PC-9 (cell line): ENCODE data around the gene LCN12. TPM values are rescaled to one million over a fixed set of nuclear protein-coding genes. Genes with fewer than 3 reads are reported as not detected.
A peak's percentile ranks its signal among the peaks of the same experiment; 100 is the strongest.

Experiments used
- BruUV-seq: library from RNA; stranded (reverse); fragments of 400-500 nt; replicated peaks from 2 replicates; lab custom pipeline; 2021; lab: Mats Ljungman, UMichigan
- CTCF ChIA-PET: fragments of 300-600 bp; sonication (Branson Sonifier 250); formaldehyde crosslinking; loops from one replicate; lab custom pipeline; 2022; ENCODE audit warnings: antibody characterized with exemption; lab: Charles Lee
- POLR2A ChIA-PET: fragments of 300-600 bp; sonication (Branson Sonifier 250); formaldehyde crosslinking; loops from one replicate; lab custom pipeline; 2022; ENCODE audit warnings: antibody characterized with exemption; ENCODE audit not compliant: unreplicated experiment; lab: Charles Lee
- DNase-seq, 2 experiments: peaks; one replicate each; pipeline versions ENCODE4 v3.0.0 to v3.0.0-alpha.2; 2015 to 2022; ENCODE audit warnings: mixed read lengths in 1 of 2
- H2AFZ ChIP-seq: fragments of 200-600 bp; sonication (generic); 2 replicates; pipeline ENCODE4 v1.8.1; 2017; ENCODE audit warnings: antibody characterized with exemption
- H3F3A ChIP-seq: fragments of 200-600 bp; sonication (generic); 2 replicates; pipeline ENCODE4 v1.8.1; 2017; ENCODE audit warnings: antibody characterized with exemption, mild to moderate bottlenecking, low read depth; ENCODE audit not compliant: insufficient read depth
- H3K27ac ChIP-seq: fragments of 200-600 bp; sonication (generic); 2 replicates; pipeline ENCODE4 v1.6.1; 2016; ENCODE audit warnings: mixed run types
- H3K27me3 ChIP-seq: fragments of 200-600 bp; sonication (generic); 2 replicates; pipeline ENCODE4 v1.6.1; 2016; ENCODE audit warnings: low read depth, mixed run types; ENCODE audit not compliant: insufficient read depth
- H3K36me3 ChIP-seq: fragments of 200-600 bp; sonication (generic); 2 replicates; pipeline ENCODE4 v1.6.1; 2016; ENCODE audit warnings: low read depth, mixed run types
- H3K4me1 ChIP-seq: fragments of 200-600 bp; sonication (generic); replicated peaks from 2 replicates; pipeline ENCODE4 v1.6.1; 2016; ENCODE audit warnings: mixed run types; ENCODE audit not compliant: insufficient read depth
- H3K4me2 ChIP-seq: fragments of 200-600 bp; sonication (generic); 2 replicates; pipeline ENCODE4 v1.6.1; 2017; ENCODE audit warnings: mixed run types
- H3K4me3 ChIP-seq: fragments of 200-600 bp; sonication (generic); 2 replicates; pipeline ENCODE4 v1.6.1; 2016; ENCODE audit warnings: mixed run types
- H3K79me2 ChIP-seq: fragments of 200-600 bp; sonication (generic); 2 replicates; pipeline ENCODE4 v1.6.1; 2017; ENCODE audit warnings: low read depth, mixed run types
- H3K9me2 ChIP-seq: fragments of 200-600 bp; sonication (generic); 2 replicates; pipeline ENCODE4 v1.8.1; 2017; ENCODE audit warnings: mild to moderate bottlenecking; ENCODE audit not compliant: insufficient read depth
- H3K9me3 ChIP-seq: fragments of 200-600 bp; sonication (generic); 2 replicates; pipeline ENCODE4 v1.8.1; 2016; ENCODE audit warnings: low read depth; ENCODE audit not compliant: insufficient read depth
- H4K20me1 ChIP-seq: fragments of 200-600 bp; sonication (generic); 2 replicates; pipeline ENCODE4 v1.8.1; 2017; ENCODE audit not compliant: insufficient read depth
- CTCF ChIP-seq: fragments of 200-600 bp; sonication (generic); conservative IDR thresholded peaks from 2 replicates; pipeline ENCODE4 v1.6.1; 2017; ENCODE audit warnings: mixed run types, antibody characterized with exemption, mild to moderate bottlenecking, moderate library complexity
- EZH2 ChIP-seq: fragments of 200-600 bp; sonication (generic); IDR thresholded peaks from 2 replicates; pipeline ENCODE4 v1.8.0; 2017; ENCODE audit warnings: antibody characterized with exemption, low read depth
- intact Hi-C: fragments of 100-400 bp; cut with micrococcal nuclease; formaldehyde crosslinking; loops from one replicate; pipeline ENCODE4 v1.10.0; 2022; ENCODE audit not compliant: unreplicated experiment
- total RNA-seq: library from RNA; stranded (reverse); gene quantifications from 2 replicates; pipeline ENCODE4 v1.2.3, GENCODE V29; 2021

LCN12 gene
- total RNA-seq, 1 experiment from 2014 or later, result 9.3 TPM

- Histone ChIP-seq H3K27me3 (no peaks in the 10 kb centered on the region), H3K9me2 (no peaks in the 10 kb centered on the region), H3K36me3 (no peaks in the 10 kb centered on the region), H3K4me1 (peaks cover 10% of the 10 kb centered on the region), H3K27ac (no peak overlapping the region), H2AFZ (no peak overlapping the region), H3F3A (peaks cover 8% of the 10 kb centered on the region; the same call in 1 of the 2 replicates), H3K79me2 (no peaks in the 10 kb centered on the region), H4K20me1 (no peaks in the 10 kb centered on the region), H3K4me2 (no peak overlapping the region), H3K4me3 (no peak overlapping the region), H3K9me3 (no peaks in the 10 kb centered on the region)
- no TSS peak for BruUV-seq
- TF ChIP-seq CTCF, result no peak
- no peak for TF ChIP-seq EZH2
- ChIA-PET CTCF (interaction anchor here (0.5 kb wide), 1 partner anchor 57 kb away, joined by 3 read pairs; no protein-coding TSS in a partner anchor), POLR2A (no interaction called here)
- intact Hi-C loops, result no loop called here
- DNase-seq, result no peak
These were observed 11.7 kb downstream of the LCN12 start for GRCh38 chr9:136963751-136964150.

DNA sequence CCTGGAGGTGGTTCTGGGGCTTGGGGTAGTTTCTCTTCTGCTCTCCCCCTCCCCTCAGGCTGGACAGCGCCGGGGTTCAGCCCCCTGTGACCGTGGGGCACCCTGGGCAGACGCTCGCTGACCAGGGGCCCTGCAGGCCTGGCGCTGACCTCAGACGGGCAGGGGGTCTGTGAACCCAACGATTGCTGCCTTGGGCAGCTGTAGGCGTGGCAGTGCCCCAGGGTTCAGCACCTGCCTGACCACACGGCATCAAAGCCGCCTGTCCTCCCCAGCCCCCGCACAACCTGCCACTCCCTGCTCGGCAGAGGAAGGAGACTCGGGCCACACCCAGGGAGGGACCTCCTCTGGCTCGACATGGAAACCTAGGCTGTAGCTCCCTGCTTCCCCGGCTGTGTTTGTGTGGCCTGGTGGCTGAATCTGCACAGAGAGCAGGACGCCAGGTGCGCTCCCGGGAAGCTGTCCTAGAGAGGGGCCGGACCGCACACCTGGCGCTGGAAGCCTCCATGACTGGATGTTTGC lies 12.2 kb downstream of the LCN12 start:
- H3K9me2 ChIP-seq, result no peaks in the 10 kb centered on the region
- no peaks in the 10 kb centered on the region for H3K27me3 ChIP-seq
- intact Hi-C loops, result no loop called here
- no peaks in the 10 kb centered on the region for H3K36me3 ChIP-seq
- no peaks in the 10 kb centered on the region for H3K9me3 ChIP-seq
- POLR2A ChIA-PET, result interaction anchor here (1.0 kb wide), 1 partner anchor 10 kb away, joined by 3 read pairs; no protein-coding TSS in a partner anchor
- CTCF ChIA-PET, result no interaction called here
- DNase-seq, result peak; percentile 38 to 68
- peaks cover 10% of the 10 kb centered on the region for H3K4me1 ChIP-seq
- no peak overlapping the region; the same call in 1 of the 2 replicates for H3K4me3 ChIP-seq
- peak overlapping the region; percentile 65 for H3K4me2 ChIP-seq
- no peak overlapping the region for H2AFZ ChIP-seq
- H3K79me2 ChIP-seq, result no peaks in the 10 kb centered on the region
- no peak for TF ChIP-seq CTCF
- no peak for TF ChIP-seq EZH2
- H3F3A ChIP-seq, result peaks cover 8% of the 10 kb centered on the region; the same call in 1 of the 2 replicates
- no peak overlapping the region for H3K27ac ChIP-seq
- BruUV-seq, result no TSS peak
- H4K20me1 ChIP-seq, result no peaks in the 10 kb centered on the region

DNA sequence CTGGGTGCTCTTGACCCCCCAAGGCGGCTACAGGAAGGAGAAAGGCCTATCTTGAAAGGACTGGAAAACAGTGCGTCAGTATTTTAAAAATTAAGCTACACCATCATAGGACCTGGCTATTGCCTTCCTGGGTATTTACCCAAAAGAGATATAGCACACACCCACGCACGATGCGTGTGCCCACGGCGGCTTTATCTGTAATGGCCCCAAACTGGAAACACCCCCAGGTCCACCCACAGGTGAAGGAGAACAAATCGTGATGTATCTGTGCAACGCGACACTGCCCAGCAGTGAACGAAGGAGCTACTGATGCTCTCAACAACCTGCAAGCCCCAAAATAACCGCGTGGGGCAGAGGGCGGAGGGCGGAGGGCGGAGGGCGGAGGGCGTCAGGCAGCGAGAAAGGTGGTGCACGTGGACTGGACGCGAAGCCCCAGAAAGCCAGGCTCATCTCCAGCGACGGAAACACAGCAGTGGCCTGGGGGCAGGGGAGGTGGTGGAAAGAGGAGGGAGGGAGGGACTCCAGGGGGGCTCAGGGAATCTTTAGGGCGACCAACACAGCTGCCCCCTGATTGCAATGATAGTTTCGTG lies 12.9 kb downstream of the LCN12 start:
- TF ChIP-seq EZH2, result no peak
- no peak for TF ChIP-seq CTCF
- H3K4me2 ChIP-seq, result peak overlapping the region; percentile 65
- H3K9me2 ChIP-seq, result no peaks in the 10 kb centered on the region
- no peak overlapping the region for H3K27ac ChIP-seq
- H3K36me3 ChIP-seq, result no peaks in the 10 kb centered on the region
- no peak overlapping the region for H2AFZ ChIP-seq
- intact Hi-C loops, result no loop called here
- no peak overlapping the region; the same call in 1 of the 2 replicates for H3K4me3 ChIP-seq
- no TSS peak for BruUV-seq
- H3K9me3 ChIP-seq, result no peaks in the 10 kb centered on the region
- ChIA-PET POLR2A (interaction anchor here (1.0 kb wide), 1 partner anchor 11 kb away, joined by 3 read pairs; no protein-coding TSS in a partner anchor), CTCF (no interaction called here)
- H3K79me2 ChIP-seq, result no peaks in the 10 kb centered on the region
- H3K27me3 ChIP-seq, result no peaks in the 10 kb centered on the region
- H4K20me1 ChIP-seq, result no peaks in the 10 kb centered on the region
- peaks cover 8% of the 10 kb centered on the region; the same call in 1 of the 2 replicates for H3F3A ChIP-seq
- no peak for DNase-seq
- H3K4me1 ChIP-seq, result peaks cover 10% of the 10 kb centered on the region
